Measurements from ENCODE around the gene PRCC. TPM values are rescaled to one million over a fixed set of nuclear protein-coding genes. Genes with fewer than 3 reads are reported as not detected.

Gene PRCC
- total RNA-seq, 2 experiments from 2014 or later, result 49.5 to 50.0 TPM

DNA sequence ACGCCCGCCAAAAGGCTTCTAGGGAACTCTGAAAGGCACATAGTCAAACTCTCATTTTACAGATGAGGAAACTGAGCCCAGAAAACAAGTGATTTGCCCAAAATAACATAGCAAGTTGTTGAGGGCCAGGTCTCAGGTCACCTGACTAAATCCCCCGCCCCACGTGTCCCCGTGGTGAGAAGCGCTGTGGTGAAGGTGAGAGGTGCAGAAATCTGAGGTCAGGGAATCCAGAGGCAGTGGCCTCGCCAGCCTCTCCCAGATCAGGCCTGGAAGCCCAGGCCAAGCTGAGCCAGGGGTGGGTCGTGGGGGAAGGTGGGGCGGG lies 21.0 kb upstream of the PRCC start:
- POLR2A ChIA-PET, result interaction anchor here (1.1 to 1.9 kb wide), 2 partner anchors 17 to 21 kb away, joined by 5 read pairs; partner anchors contain the start of gene PRCC
- H3K27ac Mint-ChIP-seq, result peak overlapping the region; percentile 85
- peaks cover 67% of the 10 kb centered on the region for H3K4me1 ChIP-seq (ENCODE audit: insufficient read depth, low read length)
- H3K4me3 Mint-ChIP-seq, result peak overlapping the region; percentile 74
- TF ChIP-seq, protein P1, sequence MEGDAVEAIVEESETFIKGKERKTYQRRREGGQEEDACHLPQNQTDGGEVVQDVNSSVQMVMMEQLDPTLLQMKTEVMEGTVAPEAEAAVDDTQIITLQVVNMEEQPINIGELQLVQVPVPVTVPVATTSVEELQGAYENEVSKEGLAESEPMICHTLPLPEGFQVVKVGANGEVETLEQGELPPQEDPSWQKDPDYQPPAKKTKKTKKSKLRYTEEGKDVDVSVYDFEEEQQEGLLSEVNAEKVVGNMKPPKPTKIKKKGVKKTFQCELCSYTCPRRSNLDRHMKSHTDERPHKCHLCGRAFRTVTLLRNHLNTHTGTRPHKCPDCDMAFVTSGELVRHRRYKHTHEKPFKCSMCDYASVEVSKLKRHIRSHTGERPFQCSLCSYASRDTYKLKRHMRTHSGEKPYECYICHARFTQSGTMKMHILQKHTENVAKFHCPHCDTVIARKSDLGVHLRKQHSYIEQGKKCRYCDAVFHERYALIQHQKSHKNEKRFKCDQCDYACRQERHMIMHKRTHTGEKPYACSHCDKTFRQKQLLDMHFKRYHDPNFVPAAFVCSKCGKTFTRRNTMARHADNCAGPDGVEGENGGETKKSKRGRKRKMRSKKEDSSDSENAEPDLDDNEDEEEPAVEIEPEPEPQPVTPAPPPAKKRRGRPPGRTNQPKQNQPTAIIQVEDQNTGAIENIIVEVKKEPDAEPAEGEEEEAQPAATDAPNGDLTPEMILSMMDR (IDR thresholded peaks at IDR 0.05), result no peak
- peak overlapping the region; percentile 97 for H3K4me3 ChIP-seq (ENCODE audit: low read length)
- ATAC-seq (ENCODE audit: poor library complexity) (no peak), DNase-seq (peak in 1 of 14 experiments; percentile 43)
- H3K27me3 Mint-ChIP-seq, result no peaks in the 10 kb centered on the region
- H3K9me3 ChIP-seq (ENCODE audit: control insufficient read depth in 1 of 2, insufficient read depth in 1 of 2, low read length in 2 of 2), result peaks cover 0 to 3% of the 10 kb centered on the region in 2 experiments
- H3K9me3 Mint-ChIP-seq, result peaks cover under 1% of the 10 kb centered on the region
- H3K27me3 ChIP-seq (ENCODE audit: control insufficient read depth in 1 of 2, insufficient read depth in 2 of 2, low read length in 2 of 2), result no peaks in the 10 kb centered on the region
- H3K36me3 ChIP-seq (ENCODE audit: insufficient read depth, low read length), result peaks cover 32% of the 10 kb centered on the region
- CTCF ChIA-PET, result no interaction called here
- peaks cover 53% of the 10 kb centered on the region for H3K36me3 Mint-ChIP-seq (ENCODE audit: low read depth)
- peak overlapping the region; percentile 73 to 90 for H3K27ac ChIP-seq (ENCODE audit: low read depth in 1 of 2, low read length in 2 of 2)
- intact Hi-C loops (cut with DNase I, micrococcal nuclease), result loop anchor here in 1 of 2 experiments (10.0 kb wide), 1 partner anchor 532 kb away; the partner anchor contains the start of gene PMF1
- H3K4me1 Mint-ChIP-seq (ENCODE audit: low read depth), result peaks cover 66% of the 10 kb centered on the region

DNA sequence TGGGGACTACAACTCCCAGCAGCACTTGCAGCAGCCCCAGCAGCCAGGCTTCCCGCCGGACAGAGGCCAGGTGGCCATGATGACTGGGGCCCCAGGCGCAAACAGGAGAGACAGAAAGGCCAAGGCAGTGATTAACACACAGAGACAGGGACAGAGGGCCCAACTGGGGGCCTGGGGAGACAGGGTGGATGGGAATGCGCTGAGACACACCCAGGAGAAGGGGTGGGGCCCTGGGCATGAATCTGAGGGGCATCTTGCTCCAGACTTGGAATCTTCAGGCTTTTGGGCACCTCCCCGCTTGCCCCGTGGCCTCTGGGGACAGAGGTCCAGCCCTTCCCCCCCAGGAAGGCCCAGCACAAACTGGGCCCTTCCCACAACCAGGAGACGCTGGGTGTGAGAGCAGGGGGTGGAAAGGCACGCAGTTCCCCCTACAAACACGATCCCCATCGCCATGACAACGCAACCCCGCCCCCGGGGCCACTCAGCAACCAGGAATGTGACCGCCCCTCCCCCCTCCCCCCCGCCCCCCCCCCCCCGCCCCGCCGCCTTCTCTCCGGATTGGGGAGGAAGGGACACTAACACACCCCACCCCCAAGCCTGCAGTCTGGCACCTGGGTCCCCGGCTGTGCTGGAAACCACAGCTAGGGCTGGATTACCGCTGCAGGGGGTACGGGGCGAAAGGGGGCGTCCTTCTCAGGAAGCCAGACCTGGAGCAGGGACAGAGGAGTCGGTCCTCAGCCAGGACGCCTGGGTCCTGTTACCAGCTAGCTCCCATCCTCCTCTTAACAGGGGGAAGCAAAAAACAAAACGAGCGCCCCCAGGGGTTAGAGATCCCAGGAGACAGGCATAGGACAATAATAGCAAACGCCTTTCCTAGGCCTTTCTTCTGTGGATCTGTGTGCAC lies 20.4 kb upstream of the PRCC start:
- Histone ChIP-seq H3K36me3 (ENCODE audit: insufficient read depth, low read length) (peaks cover 31% of the 10 kb centered on the region), H3K27ac (ENCODE audit: low read depth in 1 of 2, low read length in 2 of 2) (peak overlapping the region; percentile 73 to 90), H3K27me3 (ENCODE audit: control insufficient read depth in 1 of 2, insufficient read depth in 2 of 2, low read length in 2 of 2) (no peaks in the 10 kb centered on the region), H3K4me3 (ENCODE audit: low read length) (peak overlapping the region; percentile 97), H3K4me1 (ENCODE audit: insufficient read depth, low read length) (peaks cover 61% of the 10 kb centered on the region), H3K9me3 (ENCODE audit: control insufficient read depth in 1 of 2, insufficient read depth in 1 of 2, low read length in 2 of 2) (peaks cover 0 to 3% of the 10 kb centered on the region in 2 experiments)
- TF ChIP-seq, protein P1 (IDR thresholded peaks at IDR 0.05), result no peak
- Mint-ChIP-seq H3K4me1 (ENCODE audit: low read depth) (peaks cover 61% of the 10 kb centered on the region), H3K27me3 (no peaks in the 10 kb centered on the region), H3K9me3 (no peaks in the 10 kb centered on the region), H3K27ac (peak overlapping the region; percentile 85), H3K36me3 (ENCODE audit: low read depth) (peaks cover 55% of the 10 kb centered on the region), H3K4me3 (peak overlapping the region; percentile 96)
- DNase-seq, result peak; percentile 19 to 84 (median 55)
- intact Hi-C loops (cut with DNase I, micrococcal nuclease), result loop anchor here in 1 of 2 experiments (10.0 kb wide), 1 partner anchor 532 kb away; the partner anchor contains the start of gene PMF1
- CTCF ChIA-PET, result interaction anchor here (1.5 to 1.7 kb wide), 2 partner anchors 20 to 21 kb away, joined by 4 to 7 read pairs; partner anchors contain the start of gene PRCC
- POLR2A ChIA-PET, result interaction anchor here (0.9 to 1.8 kb wide), 4 partner anchors 9 to 20 kb away, joined by 3 to 13 read pairs (median 6); partner anchors contain the start of genes ISG20L2, METTL25B and PRCC
- no peak for ATAC-seq (ENCODE audit: poor library complexity)

DNA sequence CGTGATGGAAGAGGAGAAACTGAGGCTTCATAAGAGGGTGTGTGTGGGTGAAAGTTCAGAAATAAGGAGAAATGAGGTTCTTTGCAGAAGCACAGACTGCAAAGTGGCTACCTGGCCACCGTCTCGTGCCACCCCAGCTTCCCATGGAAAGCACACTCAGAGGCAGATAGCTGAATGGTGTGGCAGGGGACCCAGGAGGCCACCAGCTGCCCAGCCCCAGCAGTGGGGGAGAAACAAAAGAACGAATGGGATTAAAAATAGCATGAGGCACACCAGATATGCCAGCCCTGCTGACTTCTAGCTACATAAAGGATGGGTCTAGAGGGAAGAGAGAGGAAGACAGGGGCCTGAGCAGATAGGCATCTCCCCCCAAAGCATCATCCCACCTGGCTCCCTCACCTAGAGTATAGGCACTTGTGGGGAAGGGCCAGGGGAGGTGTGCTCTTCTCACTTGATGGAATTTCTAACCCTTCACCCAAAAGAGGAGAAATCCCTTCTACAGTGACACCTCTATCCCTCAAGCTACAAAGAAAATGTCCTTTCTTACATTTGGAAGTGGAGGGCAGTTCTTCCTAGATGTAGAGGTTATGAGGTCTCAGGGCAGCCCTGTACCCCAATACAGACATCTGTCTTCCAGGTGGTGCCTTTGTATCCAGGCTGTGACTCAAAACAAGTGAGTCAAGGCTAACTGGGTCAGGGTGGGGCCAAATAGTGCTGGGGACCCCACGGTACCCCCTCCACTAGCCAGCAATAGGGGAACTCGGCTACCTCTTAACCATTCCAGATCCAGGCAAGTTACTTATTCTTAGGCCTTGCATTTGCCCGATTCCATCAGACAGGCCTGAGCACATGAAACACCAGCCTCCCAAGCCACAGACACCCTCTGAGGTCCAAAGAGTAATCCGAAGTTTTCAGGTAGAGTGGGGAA lies 19.3 kb upstream of the PRCC start:
- DNase-seq (peak in 3 of 14 experiments; percentile 37 to 53 (median 38)), ATAC-seq (ENCODE audit: poor library complexity) (no peak)
- Histone ChIP-seq H3K36me3 (ENCODE audit: insufficient read depth, low read length) (peaks cover 20% of the 10 kb centered on the region), H3K4me3 (ENCODE audit: low read length) (peak overlapping the region; percentile 97), H3K4me1 (ENCODE audit: insufficient read depth, low read length) (peaks cover 65% of the 10 kb centered on the region), H3K27ac (ENCODE audit: low read depth in 1 of 2, low read length in 2 of 2) (peak overlapping the region; percentile 70 to 80), H3K27me3 (ENCODE audit: control insufficient read depth in 1 of 2, insufficient read depth in 2 of 2, low read length in 2 of 2) (no peaks in the 10 kb centered on the region), H3K9me3 (ENCODE audit: control insufficient read depth in 1 of 2, insufficient read depth in 1 of 2, low read length in 2 of 2) (peaks cover 0 to 3% of the 10 kb centered on the region in 2 experiments)
- intact Hi-C loops (cut with DNase I, micrococcal nuclease), result loop anchor here in 1 of 2 experiments (10.0 kb wide), 1 partner anchor 533 kb away; the partner anchor contains the start of gene PMF1
- Mint-ChIP-seq H3K4me1 (ENCODE audit: low read depth) (peaks cover 68% of the 10 kb centered on the region), H3K36me3 (ENCODE audit: low read depth) (peaks cover 48% of the 10 kb centered on the region), H3K27ac (peak overlapping the region; percentile 85), H3K4me3 (peak overlapping the region; percentile 96), H3K27me3 (no peaks in the 10 kb centered on the region), H3K9me3 (no peaks in the 10 kb centered on the region)
- ChIA-PET POLR2A (interaction anchor here (0.9 to 1.8 kb wide), 3 partner anchors 8 to 20 kb away, joined by 3 to 13 read pairs (median 8); partner anchors contain the start of genes ISG20L2, METTL25B and PRCC), CTCF (interaction anchor here (1.5 to 1.7 kb wide), 2 partner anchors 19 to 22 kb away, joined by 4 to 7 read pairs; partner anchors contain the start of gene PRCC)
- TF ChIP-seq, protein P1 (IDR thresholded peaks at IDR 0.05), result no peak

Data from CD4-positive, alpha-beta T cell (primary cell).